Neuronal stem cell (in vitro differentiated cells): Measurements from ENCODE around the gene MAPT.

Source experiments
- DNase-seq: peaks from one replicate; pipeline ENCODE4 v3.0.0-alpha.2; 2013; ENCODE audit warnings: low spot score
- H2AFZ ChIP-seq: one replicate; pipeline ENCODE4 v1.6.1; 2013; ENCODE audit warnings: mild to moderate bottlenecking, low read length, inconsistent platforms
- H2AK5ac ChIP-seq: 2 replicates; pipeline ENCODE4 v1.6.1; 2013; ENCODE audit warnings: low read depth, mild to moderate bottlenecking, inconsistent platforms, low read length, moderate library complexity, mixed read lengths
- H2BK120ac ChIP-seq: 2 replicates; pipeline ENCODE4 v1.6.1; 2013; ENCODE audit warnings: low read depth, mild to moderate bottlenecking, inconsistent platforms, low read length, moderate library complexity, mixed read lengths
- H2BK12ac ChIP-seq: one replicate; pipeline ENCODE4 v1.6.1; 2013; ENCODE audit warnings: low read length, inconsistent platforms
- H2BK15ac ChIP-seq: 2 replicates; pipeline ENCODE4 v1.6.1; 2013; ENCODE audit warnings: mild to moderate bottlenecking, low read length, inconsistent platforms, mixed read lengths
- H2BK5ac ChIP-seq: one replicate; pipeline ENCODE4 v1.6.1; 2013; ENCODE audit warnings: inconsistent platforms, mild to moderate bottlenecking, low read length, moderate library complexity
- H3K14ac ChIP-seq: one replicate; pipeline ENCODE4 v1.6.1; 2013; ENCODE audit warnings: low read length, inconsistent platforms
- H3K18ac ChIP-seq: 2 replicates; pipeline ENCODE4 v1.6.1; 2013; ENCODE audit warnings: low read length, inconsistent platforms
- H3K23ac ChIP-seq: 2 replicates; pipeline ENCODE4 v1.6.1; 2013; ENCODE audit warnings: low read depth, mild to moderate bottlenecking, mixed read lengths, low read length, inconsistent platforms; ENCODE audit not compliant: poor library complexity
- H3K27ac ChIP-seq: replicated peaks from 3 replicates; pipeline ENCODE4 v1.5.1; 2013; ENCODE audit warnings: low read length, inconsistent platforms
- H3K27me3 ChIP-seq, 3 experiments: 2 replicates each; pipeline ENCODE4 v1.6.1; 2013; ENCODE audit warnings: low read length in 3 of 3, mild to moderate bottlenecking in 2 of 3, inconsistent platforms in 1 of 3, low read depth in 1 of 3, mixed read lengths in 1 of 3, moderate library complexity in 1 of 3; ENCODE audit not compliant: control insufficient read depth in 3 of 3, insufficient read depth in 3 of 3
- H3K36me3 ChIP-seq, 2 donors: replicated peaks in 1 of 2; 2 replicates each; pipeline ENCODE4 v1.6.1; 2013; ENCODE audit warnings: low read length in 2 of 2; ENCODE audit not compliant: control insufficient read depth in 2 of 2, insufficient read depth in 2 of 2
- H3K4ac ChIP-seq: 2 replicates; pipeline ENCODE4 v1.6.1; 2013; ENCODE audit warnings: inconsistent platforms, mild to moderate bottlenecking, low read length, moderate library complexity
- H3K4me1 ChIP-seq, 2 donors: 1 replicate in 1 of 2; 2 replicates in 1 of 2; pipeline ENCODE4 v1.6.1; 2013; ENCODE audit warnings: low read length in 2 of 2, low read depth in 1 of 2; ENCODE audit not compliant: control insufficient read depth in 2 of 2, insufficient read depth in 1 of 2
- H3K4me2 ChIP-seq: one replicate; pipeline ENCODE4 v1.6.1; 2013; ENCODE audit warnings: mild to moderate bottlenecking, low read length, inconsistent platforms; ENCODE audit not compliant: insufficient read depth, poor library complexity, severe bottlenecking
- H3K4me3 ChIP-seq, 2 donors: 2 replicates each; pipeline ENCODE4 v1.5.1; 2013; ENCODE audit warnings: low read length in 2 of 2, mild to moderate bottlenecking in 2 of 2, inconsistent platforms in 1 of 2, moderate library complexity in 1 of 2
- H3K79me1 ChIP-seq: one replicate; pipeline ENCODE4 v1.6.1; 2013; ENCODE audit warnings: low read depth, mild to moderate bottlenecking, inconsistent platforms, low read length, moderate library complexity
- H3K9ac ChIP-seq: one replicate; pipeline ENCODE4 v1.6.1; 2013; ENCODE audit warnings: mild to moderate bottlenecking, low read depth, low read length, inconsistent platforms; ENCODE audit not compliant: poor library complexity
- H3K9me3 ChIP-seq, 2 donors: replicated peaks in 1 of 2; 2 replicates each; pipeline versions ENCODE3 to v1.6.1; 2013; ENCODE audit warnings: low read length in 2 of 2, mild to moderate bottlenecking in 2 of 2, inconsistent platforms in 1 of 2, low read depth in 1 of 2, mixed read lengths in 1 of 2, moderate library complexity in 1 of 2; ENCODE audit not compliant: control insufficient read depth in 2 of 2, insufficient read depth in 1 of 2
- H4K8ac ChIP-seq: one replicate; pipeline ENCODE4 v1.6.1; 2013; ENCODE audit warnings: low read depth, mild to moderate bottlenecking, inconsistent platforms, low read length, moderate library complexity
- H4K91ac ChIP-seq: one replicate; pipeline ENCODE4 v1.6.1; 2013; ENCODE audit warnings: low read length, low read depth, mild to moderate bottlenecking, inconsistent platforms; ENCODE audit not compliant: poor library complexity
- WGBS, 2 donors: extraction: QIAGEN DNeasy Blood & Tissue Kit; methylation state at CpG; one replicate each; pipeline ENCODE4 v1.1.7; 2013; ENCODE audit warnings: missing lambda C conversion rate in 2 of 2, mixed read lengths in 1 of 2; ENCODE audit not compliant: insufficient read length in 2 of 2, insufficient replicate concordance in 1 of 2; ENCODE audit errors: extremely low coverage in 2 of 2; 5-methylcytosine and 5-hydroxymethylcytosine counted together

The MAPT gene

DNA sequence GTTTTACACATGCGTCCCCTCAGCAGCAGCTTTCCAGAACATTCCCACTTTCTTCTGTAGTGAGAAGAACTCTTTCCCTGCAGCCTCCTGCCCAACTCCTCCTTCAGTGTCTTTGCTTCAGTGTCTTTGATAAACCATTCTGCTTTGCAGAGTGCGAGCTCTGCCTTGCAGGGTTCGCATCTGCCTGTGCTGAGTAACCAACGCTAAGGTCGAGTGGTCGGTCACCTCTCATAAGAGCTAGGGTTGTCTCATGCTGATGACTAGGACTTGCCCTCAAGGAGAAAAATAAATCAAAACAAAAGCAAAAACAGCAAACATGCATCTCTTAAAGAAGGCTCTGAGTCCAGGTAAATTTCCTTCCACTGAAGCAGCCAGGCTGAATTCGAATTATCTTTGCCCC, 22.7 kb downstream of the MAPT start:
- H3K79me1 ChIP-seq: peaks cover 3% of the 10 kb centered on the region
- peaks cover 0 to 48% (median 2%) of the 10 kb centered on the region in 3 experiments for H3K27me3 ChIP-seq
- H2BK12ac ChIP-seq: no peak overlapping the region
- no peak overlapping the region for H4K8ac ChIP-seq
- DNase-seq: no peak
- H2BK15ac ChIP-seq: no peak overlapping the region
- no peak overlapping the region for H2AFZ ChIP-seq
- H3K9me3 ChIP-seq: peaks cover 3 to 7% of the 10 kb centered on the region in 2 donors
- H3K4me2 ChIP-seq: no peak overlapping the region
- no peak overlapping the region for H2BK120ac ChIP-seq
- no peak overlapping the region for H2BK5ac ChIP-seq
- no peak overlapping the region for H3K14ac ChIP-seq
- H3K23ac ChIP-seq: no peak overlapping the region
- H3K36me3 ChIP-seq: no peaks in the 10 kb centered on the region
- H2AK5ac ChIP-seq: no peak overlapping the region
- no peak overlapping the region for H3K9ac ChIP-seq
- H3K27ac ChIP-seq: no peak overlapping the region
- H3K4me1 ChIP-seq: peaks cover 0 to 3% of the 10 kb centered on the region in 2 donors
- no peak overlapping the region for H4K91ac ChIP-seq
- no peak overlapping the region for H3K4ac ChIP-seq
- no peak overlapping the region for H3K18ac ChIP-seq
- WGBS, 2 donors: no CpG with 5 or more reads among the region's 7 CpGs
- no peak overlapping the region for H3K4me3 ChIP-seq

DNA sequence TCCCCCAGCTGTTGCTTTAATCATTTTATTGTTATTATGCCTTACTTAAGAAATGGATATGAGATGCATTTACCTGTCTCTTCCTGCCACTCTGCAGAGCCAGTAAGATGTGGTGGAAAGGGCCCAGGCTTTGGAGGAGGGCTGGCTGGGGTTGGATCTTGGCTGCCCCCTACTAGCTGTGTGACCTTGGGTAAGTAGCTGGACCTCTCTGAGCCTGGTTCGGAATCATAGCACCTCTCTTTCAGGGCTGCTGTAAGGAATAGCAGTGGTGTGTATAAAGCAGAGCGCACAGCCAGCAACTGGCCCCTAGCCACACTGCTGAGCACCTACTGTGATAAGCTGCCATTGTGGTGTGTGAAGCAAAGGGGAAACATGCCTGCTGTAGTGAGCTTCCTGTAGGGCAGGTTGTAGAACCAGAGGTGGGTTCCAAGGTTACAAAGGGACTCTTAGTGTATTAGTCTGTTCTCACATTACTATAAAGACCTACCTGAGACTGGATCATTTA, 23.9 kb downstream of the MAPT start:
- Histone ChIP-seq H3K18ac (no peak overlapping the region), H3K36me3 (no peaks in the 10 kb centered on the region), H2AK5ac (no peak overlapping the region), H2AFZ (no peak overlapping the region), H2BK120ac (no peak overlapping the region), H3K9me3 (peaks cover 0 to 3% of the 10 kb centered on the region in 2 donors), H3K4me3 (no peak overlapping the region), H3K9ac (no peak overlapping the region), H3K4me1 (peaks cover 0 to 3% of the 10 kb centered on the region in 2 donors), H3K4me2 (no peak overlapping the region), H4K8ac (no peak overlapping the region), H3K27ac (no peak overlapping the region), H3K23ac (no peak overlapping the region), H3K4ac (no peak overlapping the region), H2BK15ac (no peak overlapping the region), H3K27me3 (peaks cover 0 to 60% (median 2%) of the 10 kb centered on the region in 3 experiments), H2BK5ac (no peak overlapping the region), H3K14ac (no peak overlapping the region), H2BK12ac (no peak overlapping the region), H4K91ac (no peak overlapping the region), H3K79me1 (peaks cover 3% of the 10 kb centered on the region)
- DNase-seq: no peak
- no CpG with 5 or more reads among the region's 2 CpGs for WGBS, 2 donors

DNA sequence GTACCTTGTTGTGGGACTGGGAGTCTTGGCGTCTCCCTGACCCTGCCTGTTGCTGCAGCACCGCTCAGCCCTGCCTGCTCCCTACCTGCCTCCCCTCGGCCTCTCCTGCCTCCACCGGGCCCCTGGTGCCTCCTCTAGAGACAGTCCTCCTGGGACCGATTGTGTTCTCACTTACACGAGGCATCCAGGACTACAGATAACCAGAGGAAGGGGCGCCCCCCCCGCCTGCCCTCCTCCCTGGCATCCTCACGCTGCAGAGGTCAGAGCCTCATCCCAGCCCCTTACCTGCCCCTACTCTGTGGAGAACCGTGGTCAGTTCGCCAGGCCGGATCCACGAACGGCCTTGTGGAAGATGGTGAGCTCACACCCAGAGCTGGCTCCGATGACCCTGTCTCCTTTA, 24.8 kb downstream of the MAPT start:
- H3K14ac ChIP-seq: no peak overlapping the region
- H3K9ac ChIP-seq: no peak overlapping the region
- H3K27ac ChIP-seq: no peak overlapping the region
- H3K4me1 ChIP-seq: peaks cover 0 to 3% of the 10 kb centered on the region in 2 donors
- H3K4me2 ChIP-seq: no peak overlapping the region
- H4K8ac ChIP-seq: no peak overlapping the region
- H2BK15ac ChIP-seq: no peak overlapping the region
- peaks cover 0 to 67% (median 2%) of the 10 kb centered on the region in 3 experiments for H3K27me3 ChIP-seq
- WGBS, 2 donors: no CpG with 5 or more reads among the region's 15 CpGs
- no peak overlapping the region for H3K4ac ChIP-seq
- peaks cover 3% of the 10 kb centered on the region for H3K79me1 ChIP-seq
- no peak overlapping the region for H3K4me3 ChIP-seq
- no peak overlapping the region for H2AFZ ChIP-seq
- H2AK5ac ChIP-seq: no peak overlapping the region
- H3K23ac ChIP-seq: peak overlapping the region; percentile 33
- H2BK120ac ChIP-seq: no peak overlapping the region
- no peak overlapping the region for H2BK12ac ChIP-seq
- no peak for DNase-seq
- no peak overlapping the region for H2BK5ac ChIP-seq
- H4K91ac ChIP-seq: no peak overlapping the region
- no peaks in the 10 kb centered on the region for H3K36me3 ChIP-seq
- no peak overlapping the region for H3K18ac ChIP-seq
- H3K9me3 ChIP-seq: peaks cover 0 to 1% of the 10 kb centered on the region in 2 donors

DNA sequence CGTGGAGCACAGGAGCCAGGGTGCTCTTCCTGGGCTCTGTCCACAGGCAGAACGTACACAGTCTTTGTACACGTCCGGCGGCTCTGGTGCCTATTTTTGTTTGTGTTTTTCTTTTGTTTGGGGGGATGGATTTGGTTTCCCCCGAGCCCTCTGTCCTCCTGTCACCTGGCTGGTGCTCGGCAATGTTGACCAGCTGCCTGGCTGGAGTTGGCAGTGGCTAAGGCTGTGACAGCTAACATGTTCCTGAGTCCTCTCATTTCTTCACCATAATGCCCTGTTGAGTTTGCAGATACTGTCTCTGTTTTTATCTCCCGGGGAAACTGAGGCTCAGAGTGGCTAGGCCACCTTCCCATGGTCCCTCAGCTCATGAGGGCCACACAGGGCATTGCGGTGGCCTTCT, 25.7 kb downstream of the MAPT start:
- no peak overlapping the region for H2BK5ac ChIP-seq
- H3K9me3 ChIP-seq: peaks cover 0 to 1% of the 10 kb centered on the region in 2 donors
- H3K4ac ChIP-seq: no peak overlapping the region
- no peak overlapping the region for H4K8ac ChIP-seq
- peak overlapping the region; percentile 1 for H3K14ac ChIP-seq
- H3K79me1 ChIP-seq: peaks cover 3% of the 10 kb centered on the region
- no peak overlapping the region for H2AFZ ChIP-seq
- H2BK15ac ChIP-seq: no peak overlapping the region
- H3K4me3 ChIP-seq: no peak overlapping the region
- H2AK5ac ChIP-seq: peak overlapping the region; percentile 32
- H3K23ac ChIP-seq: peak overlapping the region; percentile 18
- H3K27ac ChIP-seq: no peak overlapping the region
- H3K27me3 ChIP-seq: peaks cover 0 to 69% (median 2%) of the 10 kb centered on the region in 3 experiments
- H3K4me1 ChIP-seq: peaks cover 0 to 3% of the 10 kb centered on the region in 2 donors
- H3K4me2 ChIP-seq: no peak overlapping the region
- no peaks in the 10 kb centered on the region for H3K36me3 ChIP-seq
- no peak for DNase-seq
- H2BK120ac ChIP-seq: no peak overlapping the region
- H2BK12ac ChIP-seq: no peak overlapping the region
- no peak overlapping the region for H4K91ac ChIP-seq
- no CpG with 5 or more reads among the region's 9 CpGs for WGBS, 2 donors
- H3K18ac ChIP-seq: peak overlapping the region; percentile 53
- peak overlapping the region; percentile 3 for H3K9ac ChIP-seq
